COLO829 (cell line): ENCODE measurements around the gene ALKBH7.

ENCODE experiments used
- DNase-seq: peaks from one replicate; pipeline ENCODE4 v3.0.0; 2012; ENCODE audit warnings: low spot score

Gene ALKBH7

GRCh38 chr19:6373096-6373812, 660 bp downstream of the ALKBH7 start:
- DNase-seq = peak; percentile 92

- DNase-seq = no peak
Measured at GRCh38 chr19:6373813-6374108, 1.2 kb downstream of the ALKBH7 start.

GRCh38 chr19:6374161-6374709, 1.6 kb downstream of the ALKBH7 start:
- no peak for DNase-seq

- no peak for DNase-seq
Measured at GRCh38 chr19:6374711-6375410, 2.3 kb downstream of the ALKBH7 start.

- DNase-seq = no peak
Measured at GRCh38 chr19:6375411-6376010, 2.9 kb downstream of the ALKBH7 start, which contains the start of gene PSPN. PSPN (minus strand) TSS chr19:6375933; CDS start chr19:6375849, 84 bp downstream.

GRCh38 chr19:6376512-6377190, 4.1 kb downstream of the ALKBH7 start:
- DNase-seq = no peak

GRCh38 chr19:6378041-6378440, 5.4 kb downstream of the ALKBH7 start:
- DNase-seq = no peak

GRCh38 chr19:6378486-6378885, 5.9 kb downstream of the ALKBH7 start:
- DNase-seq = no peak

- no peak for DNase-seq
Measured at GRCh38 chr19:6379744-6380143, 7.2 kb downstream of the ALKBH7 start.

- DNase-seq = no peak
Measured at GRCh38 chr19:6381030-6381750, 8.6 kb downstream of the ALKBH7 start.

GRCh38 chr19:6383188-6383587, 10.6 kb downstream of the ALKBH7 start:
- no peak for DNase-seq

- no peak for DNase-seq
Measured at GRCh38 chr19:6384381-6384780, 11.8 kb downstream of the ALKBH7 start.

GRCh38 chr19:6387372-6387771, 14.8 kb downstream of the ALKBH7 start:
- DNase-seq = no peak

GRCh38 chr19:6392221-6393073, 19.9 kb downstream of the ALKBH7 start:
- no peak for DNase-seq

GRCh38 chr19:6393074-6393982, 20.7 kb downstream of the ALKBH7 start, which contains the start of gene GTF2F1:
GTF2F1 (minus strand) TSS chr19:6393164; CDS start chr19:6392995, 169 bp downstream.
- DNase-seq = peak; percentile 98

- DNase-seq = no peak
Measured at GRCh38 chr19:6393983-6394412, 21.4 kb downstream of the ALKBH7 start.

- DNase-seq = no peak
Measured at GRCh38 chr19:6394831-6395230, 22.2 kb downstream of the ALKBH7 start.

GRCh38 chr19:6396305-6396704, 23.7 kb downstream of the ALKBH7 start:
- no peak for DNase-seq
